NCI-H2081 (cell line): ENCODE data around the gene GOLGA6C.
"Not testable (repeated sequence)": the region's sequence is repeated elsewhere in the genome, so short reads cannot be mapped to it uniquely, and the experiment has no call there.

Experiments used
- DNase-seq, 2 experiments: peaks; one replicate each; lab custom pipeline; 2025; lab: John Stamatoyannopoulos, UW

Gene GOLGA6C

GRCh38 chr15:75319231-75319897, 61.2 kb downstream of the GOLGA6C start:
- not testable (repeated sequence) for DNase-seq
